GM19372 (cell line): Measurements from ENCODE around the gene PRORP.
"Not testable (repeated sequence)": the region's sequence is repeated elsewhere in the genome, so short reads cannot be mapped to it uniquely, and the experiment has no call there.

Experiments used
- ATAC-seq: cut with Tn5 transposase; IDR thresholded peaks from one replicate; pipeline ENCODE4 v1.9.1; 2021; ENCODE audit warnings: mild to moderate bottlenecking, low read depth, moderate library complexity; ENCODE audit not compliant: unreplicated experiment

PRORP gene

DNA sequence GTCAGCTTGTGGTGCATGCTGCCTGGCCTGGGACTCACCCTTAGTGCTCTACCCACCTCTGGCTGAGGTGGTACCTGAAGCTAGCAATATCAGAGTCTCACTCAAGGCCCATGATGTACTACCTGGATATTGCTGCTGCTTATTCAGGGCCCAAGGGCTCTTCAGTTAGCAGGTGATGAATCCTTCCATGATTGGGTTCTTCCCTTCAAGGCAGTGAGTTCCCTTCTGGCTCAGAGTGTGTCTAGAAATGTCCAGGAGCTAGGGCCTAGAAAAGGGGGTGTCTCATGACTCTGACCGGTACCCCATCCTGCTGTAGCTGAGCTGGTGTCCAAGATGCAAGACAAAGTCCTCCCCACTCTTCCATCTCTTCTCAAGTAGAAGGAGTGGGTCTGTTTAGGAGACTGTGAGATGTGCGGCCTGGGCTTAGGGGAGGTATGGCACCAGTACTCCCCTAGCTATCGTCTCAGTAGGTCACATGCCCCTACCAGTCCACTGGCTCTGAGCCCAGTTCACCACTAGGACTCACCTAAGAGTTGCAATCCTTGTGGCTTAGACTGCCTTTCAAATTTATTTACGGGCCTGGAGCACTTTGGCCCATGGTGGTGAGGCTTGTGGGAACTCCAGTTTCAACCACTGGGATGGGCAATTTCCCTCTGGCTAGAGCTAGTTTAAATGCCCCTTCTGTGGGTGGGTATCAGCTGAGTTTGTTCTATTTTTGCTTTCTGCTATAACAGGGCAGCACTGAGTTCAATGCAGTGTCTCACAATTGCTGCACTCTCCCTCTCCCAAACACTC lies 12.2 kb downstream of the PRORP start:
- no peak for ATAC-seq

DNA sequence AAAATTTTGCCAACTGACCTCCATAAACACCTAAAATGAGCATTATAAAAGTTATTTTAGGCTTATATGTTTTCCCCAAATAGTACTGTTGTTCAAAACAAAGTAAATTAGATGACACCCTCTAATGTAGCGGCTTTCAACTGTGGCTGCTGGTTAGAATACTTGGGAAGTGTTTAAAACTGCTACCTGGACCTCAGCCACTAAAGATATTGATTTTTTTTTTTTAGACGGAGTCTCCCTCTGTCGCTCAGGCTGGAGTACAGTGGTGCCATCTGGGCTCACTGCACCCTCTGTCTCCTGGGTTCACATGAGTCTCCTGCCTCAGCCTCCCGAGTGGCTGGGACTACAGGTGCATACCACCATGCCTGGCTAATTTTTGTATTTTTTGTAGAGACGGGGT lies 16.2 kb downstream of the PRORP start:
- ATAC-seq: no peak

DNA sequence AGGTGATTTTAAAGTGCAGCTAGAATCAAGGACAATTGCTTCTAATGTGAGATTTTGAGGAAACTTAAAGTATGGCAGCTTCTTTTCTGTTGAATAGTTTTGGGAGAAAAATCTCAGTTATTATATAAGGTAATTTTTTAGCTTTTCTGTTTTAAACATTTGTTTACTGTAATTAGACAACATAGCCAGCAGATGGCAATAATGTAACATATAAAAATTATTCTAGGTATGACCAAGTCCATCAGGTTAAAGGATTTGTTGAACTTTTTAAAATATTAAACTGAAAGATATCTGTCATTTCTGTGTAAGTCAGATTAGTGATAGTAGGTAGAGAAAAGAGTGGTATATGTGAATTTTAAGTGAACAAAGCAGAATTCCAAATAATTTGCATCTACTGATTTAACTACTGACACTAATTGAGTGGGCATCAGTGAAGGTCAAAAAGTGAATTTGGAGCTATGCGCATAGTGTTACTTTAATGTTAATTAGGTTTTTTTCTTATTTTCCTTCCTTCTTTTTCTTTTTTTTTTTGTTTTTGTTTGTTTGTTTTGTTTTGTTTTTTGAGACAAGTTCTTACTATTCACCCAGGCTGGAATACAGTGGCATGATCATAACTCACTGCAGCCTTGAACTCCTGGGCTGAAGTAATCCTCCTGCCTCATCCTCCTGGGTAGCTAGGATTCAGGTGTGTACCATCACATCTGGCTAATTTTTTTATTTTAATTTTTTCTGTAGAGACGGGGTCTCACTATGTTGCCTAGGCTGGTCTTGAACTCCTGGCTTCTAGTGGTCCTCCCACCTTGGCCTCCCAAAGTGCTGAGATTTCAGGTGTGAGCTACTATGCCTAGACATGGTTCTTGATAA lies 18.6 kb downstream of the PRORP start:
- no peak for ATAC-seq

DNA sequence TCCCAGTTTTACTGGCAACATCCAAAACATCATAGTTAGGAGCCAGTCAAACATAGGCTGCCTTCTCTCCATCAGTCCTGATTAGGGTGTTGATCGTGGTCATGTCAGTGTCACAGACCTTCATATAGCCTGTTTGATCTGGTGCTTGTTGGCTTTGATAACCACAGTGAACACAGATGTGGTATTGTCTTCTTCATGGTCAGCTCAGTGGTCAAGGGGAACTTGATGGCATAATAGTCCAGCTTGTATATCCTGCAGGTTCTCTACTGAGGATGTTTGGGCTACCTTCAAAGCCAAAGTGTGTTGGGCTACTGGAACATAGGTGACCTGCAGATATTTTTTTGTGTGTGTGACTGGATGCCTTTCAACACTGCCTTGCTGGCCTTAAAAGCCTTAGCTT lies 21.7 kb downstream of the PRORP start:
- no peak for ATAC-seq

DNA sequence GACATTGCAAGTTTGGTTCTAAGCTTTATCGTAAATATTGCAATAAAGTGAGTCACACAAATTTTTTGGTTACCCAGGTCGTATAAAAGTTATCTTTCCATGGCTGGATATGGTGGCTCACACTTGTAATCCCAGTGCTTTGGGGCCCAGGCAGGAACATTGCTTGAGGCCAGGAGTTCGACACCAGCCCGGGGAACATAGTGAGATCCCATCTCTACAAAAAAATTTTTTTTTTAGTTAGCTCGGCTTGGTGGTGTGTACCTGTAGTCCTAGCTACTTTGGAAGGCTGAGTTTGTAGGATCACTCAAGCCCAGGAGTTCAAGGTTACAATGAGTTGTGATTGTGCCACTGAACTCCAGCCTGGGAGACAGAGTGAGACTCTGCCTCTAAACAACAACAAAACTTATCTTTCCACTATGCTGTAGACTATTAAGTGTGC lies 24.4 kb downstream of the PRORP start:
- no peak for ATAC-seq

DNA sequence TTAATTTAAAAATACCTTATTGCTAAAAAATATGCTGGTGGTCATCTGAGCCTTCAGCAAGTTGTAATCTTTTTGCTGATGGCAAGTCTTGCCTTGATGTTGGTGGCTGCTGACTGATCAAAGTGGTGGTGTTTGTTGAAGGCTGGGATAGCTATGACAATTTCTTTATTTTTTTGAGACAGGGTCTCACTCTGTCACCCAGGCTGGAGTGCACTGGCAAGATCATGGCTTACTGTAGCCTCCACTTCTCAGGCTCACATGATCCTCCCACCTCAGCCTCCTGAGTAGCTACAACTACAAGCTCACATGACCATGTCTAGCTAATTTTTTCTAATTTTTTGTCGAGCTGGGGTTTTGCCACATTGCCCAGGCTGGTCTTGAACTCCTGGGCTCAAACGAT lies 24.8 kb downstream of the PRORP start:
- ATAC-seq: no peak

DNA sequence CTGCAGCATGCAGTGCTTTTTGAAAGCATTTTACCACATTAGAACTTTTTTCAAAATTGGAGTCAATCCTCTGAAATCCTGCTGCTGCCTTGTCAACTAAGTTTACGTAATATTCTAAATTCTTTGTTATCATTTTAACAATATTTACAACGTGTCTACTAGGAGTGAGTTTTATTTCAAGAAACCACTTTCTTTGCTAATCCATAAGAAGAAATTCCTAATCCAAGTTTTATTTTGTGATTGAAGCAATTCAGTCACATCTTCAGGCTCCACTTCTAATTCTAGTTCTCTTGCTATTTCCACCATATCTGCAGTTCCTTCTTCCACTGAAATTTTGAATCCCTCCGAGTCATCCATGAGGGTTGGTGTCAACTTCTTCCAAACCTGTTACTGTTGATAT lies 25.4 kb downstream of the PRORP start:
- no peak for ATAC-seq

DNA sequence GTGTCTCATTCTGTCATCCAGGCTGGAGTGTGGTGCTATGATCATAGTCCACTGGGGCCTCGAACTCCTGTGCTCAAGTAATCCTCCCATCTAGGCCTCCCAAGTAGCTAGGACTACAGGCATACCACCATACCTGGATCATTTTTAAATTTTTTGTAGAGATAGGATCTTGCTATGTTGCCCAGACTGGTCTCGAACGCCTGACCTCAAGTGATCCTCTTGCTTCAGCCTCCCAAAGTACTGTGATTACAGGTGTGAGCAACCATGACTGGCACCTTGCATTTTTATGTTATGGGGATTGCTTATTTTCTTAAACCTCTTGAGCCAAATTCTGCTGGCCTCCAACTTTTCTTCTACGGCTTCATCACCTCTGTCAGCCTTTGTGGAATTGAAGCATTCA lies 26.9 kb downstream of the PRORP start:
- no peak for ATAC-seq

DNA sequence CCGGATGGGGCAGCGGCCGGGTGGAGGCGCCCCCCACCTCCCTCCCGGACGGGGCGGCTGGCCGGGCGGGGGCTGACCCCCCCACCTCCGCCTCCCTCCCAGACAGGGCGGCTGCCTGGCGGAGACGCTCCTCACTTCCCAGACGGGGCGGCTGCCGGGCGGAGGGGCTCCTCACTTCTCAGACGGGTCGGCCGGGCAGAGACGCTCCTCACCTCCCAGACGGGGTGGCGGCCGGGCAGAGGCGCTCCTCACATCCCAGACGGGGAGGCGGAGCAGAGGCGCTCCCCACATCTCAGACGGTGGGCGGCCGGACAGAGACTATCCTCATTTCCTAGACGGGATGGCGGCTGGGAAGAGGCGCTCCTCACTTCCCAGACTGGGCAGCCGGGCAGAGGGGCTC lies 30.2 kb downstream of the PRORP start:
- not testable (repeated sequence) for ATAC-seq

DNA sequence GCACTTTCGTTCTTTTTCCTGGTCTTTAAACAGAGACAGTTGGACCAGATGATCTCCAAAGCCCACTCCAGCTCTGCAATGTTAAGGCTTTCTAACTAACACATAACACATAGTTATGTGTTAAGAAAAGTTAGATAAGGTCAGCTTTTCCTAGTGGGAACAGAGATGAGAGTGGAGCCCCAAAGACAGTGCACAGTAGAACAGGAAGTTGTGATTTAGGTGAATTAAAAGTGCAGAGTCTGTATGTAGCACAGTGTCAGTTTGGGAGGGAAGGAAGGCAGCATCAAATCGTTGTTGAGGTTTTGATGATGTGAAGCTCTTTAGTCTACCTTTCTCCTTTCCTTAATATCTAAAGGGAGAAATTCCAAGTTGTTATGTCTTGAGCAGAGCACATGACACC lies 31.7 kb downstream of the PRORP start:
- ATAC-seq: no peak

DNA sequence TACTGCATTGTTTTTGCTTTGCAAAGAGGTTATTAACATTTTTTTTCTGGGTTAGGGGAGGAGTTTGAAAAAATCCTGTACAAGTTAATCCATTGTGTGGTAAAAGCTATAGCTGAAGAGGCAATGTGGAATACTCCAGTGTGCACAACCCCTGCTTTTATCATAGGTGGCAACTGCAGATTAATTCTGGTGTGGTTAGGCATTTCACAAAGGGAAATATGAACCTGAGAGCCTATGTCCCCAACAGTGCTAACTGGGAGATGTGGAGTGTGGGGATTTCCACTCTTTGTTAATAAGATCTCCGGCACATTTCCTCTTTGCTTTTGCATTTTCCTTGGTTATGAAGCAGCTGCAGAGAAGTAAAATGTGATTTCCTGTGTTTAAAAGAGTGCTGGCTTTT lies 33.6 kb downstream of the PRORP start:
- no peak for ATAC-seq

DNA sequence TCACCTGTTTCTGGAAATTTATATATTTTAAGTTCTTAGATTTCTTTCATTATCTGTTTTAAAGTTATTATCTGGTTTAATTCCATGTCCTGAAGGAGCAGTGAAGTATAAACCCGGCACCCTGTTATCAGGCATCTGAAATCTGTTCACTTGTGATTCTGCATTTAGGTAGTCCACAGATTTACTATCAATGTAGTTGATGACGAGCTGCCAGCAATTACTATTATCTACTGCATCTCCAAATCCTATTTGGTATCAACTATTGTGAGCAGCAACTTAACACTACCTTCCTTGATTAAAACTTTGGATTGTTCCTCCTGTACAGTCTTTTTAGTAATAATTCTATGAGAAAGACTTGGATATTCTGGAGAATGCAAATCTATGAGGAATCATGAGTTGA lies 36.1 kb downstream of the PRORP start:
- no peak for ATAC-seq

DNA sequence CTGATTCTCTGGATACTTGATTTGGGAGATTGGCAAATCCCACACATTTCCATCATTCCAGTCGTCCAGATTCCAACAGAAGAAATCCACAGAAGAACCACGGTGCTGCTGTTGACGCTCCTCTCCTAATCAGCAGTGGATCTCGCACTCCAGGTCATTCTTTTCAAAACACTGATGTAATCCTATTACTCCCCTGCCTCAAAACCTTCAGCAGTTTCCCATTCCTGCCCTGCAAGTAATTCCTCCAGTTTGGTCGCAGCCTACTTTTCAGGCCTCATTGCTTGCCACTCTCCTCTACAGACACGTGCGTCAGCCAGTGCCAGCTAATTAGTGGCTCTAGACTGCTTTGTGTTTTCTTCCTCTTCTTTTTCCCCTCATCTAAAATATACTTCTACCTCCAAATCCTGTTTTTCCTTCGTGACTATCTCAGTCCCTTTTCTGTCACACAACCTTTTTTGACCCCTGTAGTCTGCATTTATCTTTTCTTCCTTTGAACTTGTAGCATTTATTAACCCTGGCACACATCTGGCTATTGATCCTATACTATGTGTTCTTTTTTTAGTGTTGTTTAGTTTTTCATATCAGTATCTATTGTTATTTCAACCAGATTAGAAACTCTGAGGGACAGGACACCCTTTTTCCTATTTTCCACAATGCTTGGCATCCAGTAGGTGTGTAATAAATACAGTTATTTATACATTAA lies 36.8 kb downstream of the PRORP start:
- ATAC-seq: no peak

DNA sequence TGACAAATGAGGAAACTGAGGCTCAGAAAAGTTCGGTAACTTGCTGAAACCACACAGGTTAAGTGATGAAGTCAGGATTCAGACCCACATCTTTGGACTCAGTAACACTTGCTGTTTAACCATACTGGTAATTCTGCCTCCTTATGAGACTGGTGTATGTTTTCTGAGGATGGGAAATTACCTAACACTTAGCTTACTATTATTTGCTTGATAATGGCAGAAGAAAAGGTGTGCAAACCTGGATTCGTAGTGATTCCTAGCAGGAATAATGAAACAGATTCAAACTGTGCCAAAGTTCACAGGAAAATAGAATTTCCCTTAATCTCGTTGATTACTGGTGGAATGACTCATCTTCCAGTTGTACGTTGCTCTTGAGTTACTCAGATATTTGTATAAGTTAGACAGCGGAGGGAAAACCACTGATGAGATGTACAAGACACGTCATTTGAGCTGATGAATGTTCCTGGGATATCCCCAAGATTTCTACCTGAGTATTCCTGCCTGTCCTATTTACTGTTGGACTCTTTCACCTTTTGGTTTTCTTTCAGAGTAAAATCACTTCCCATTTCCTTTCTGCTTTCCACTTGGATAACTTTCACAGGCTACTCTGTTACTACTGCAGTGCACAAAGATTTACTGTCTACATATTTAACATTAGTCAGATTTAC lies 37.5 kb downstream of the PRORP start:
- ATAC-seq: no peak

DNA sequence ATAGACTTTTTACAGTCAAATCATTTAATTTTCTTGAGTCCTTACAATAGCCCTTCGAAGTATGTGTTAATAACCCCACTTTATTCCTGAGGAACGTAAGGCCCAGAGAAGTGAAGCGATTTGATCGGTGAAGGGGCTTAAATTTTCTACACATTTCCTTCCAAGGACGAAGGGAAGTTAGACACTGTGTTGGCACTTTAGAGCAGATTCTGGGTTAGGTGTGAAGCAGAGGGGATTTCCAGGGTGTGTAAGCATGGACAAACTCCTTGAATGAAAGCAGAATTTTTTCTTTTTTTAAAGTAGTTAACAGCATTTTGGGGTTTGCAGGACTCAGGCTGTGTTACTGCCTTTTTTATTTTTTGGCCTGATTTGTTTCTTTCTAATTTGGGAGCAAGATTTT lies 38.9 kb downstream of the PRORP start:
- ATAC-seq: no peak

DNA sequence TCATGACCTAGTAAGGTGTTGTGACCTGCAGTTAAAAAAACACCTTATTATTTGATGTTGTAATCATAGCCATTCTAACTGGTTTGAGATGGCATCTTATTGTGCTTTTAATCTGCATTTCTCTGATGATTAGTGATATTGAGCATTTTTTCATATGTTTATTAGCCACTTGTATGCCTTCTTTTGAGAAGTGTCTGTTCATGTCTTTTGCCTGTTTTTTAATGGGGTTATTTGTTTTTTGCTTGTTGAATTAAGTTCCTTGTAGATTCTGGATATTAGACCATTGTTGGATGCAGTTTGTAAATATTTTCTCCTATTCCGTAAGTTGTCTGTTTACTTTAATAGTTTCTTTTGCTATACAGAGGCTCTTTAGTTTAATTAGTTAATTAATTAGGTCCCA lies 41.0 kb downstream of the PRORP start:
- no peak for ATAC-seq

DNA sequence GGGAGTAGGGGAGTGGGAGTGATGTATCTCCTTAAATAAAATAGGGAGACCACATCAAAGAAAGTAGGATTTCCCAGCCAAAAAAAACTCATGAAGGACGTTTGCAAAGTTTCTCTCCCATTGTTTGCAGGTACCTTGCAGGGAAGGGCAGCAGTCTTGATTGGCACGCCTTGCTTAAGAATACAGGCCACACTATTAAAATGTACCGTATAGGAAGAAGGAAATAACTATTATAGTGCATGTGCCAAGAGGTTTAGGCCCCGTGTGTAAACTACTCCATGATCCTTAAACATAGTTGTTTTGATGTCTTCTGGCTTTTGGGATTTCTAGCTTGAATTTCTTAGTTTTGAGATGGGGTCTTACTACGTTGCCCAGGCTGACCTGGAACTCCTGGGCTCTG lies 42.5 kb downstream of the PRORP start:
- no peak for ATAC-seq

DNA sequence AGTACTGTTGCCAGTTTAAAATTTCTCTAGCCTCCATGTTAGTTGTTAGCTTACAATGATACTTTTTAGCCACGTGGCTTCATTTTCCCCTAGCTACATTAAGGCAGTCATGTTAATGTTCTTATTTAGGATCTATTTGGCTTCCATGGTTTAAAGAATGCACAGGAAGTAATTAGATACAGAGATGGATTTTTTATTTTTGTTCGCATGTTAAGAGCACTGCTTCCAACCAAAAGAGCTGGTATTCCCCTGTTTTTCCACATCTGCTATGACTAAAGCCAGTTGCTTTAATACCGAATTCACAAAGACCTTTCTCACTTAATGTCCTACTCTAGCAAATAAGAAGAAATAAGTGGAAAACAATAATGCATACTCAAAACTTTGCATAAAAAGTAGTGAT lies 45.1 kb downstream of the PRORP start:
- ATAC-seq: no peak
